ENCODE results near the gene RAB8B.
"Not testable (repeated sequence)": the region's sequence is repeated elsewhere in the genome, so short reads cannot be mapped to it uniquely, and the experiment has no call there.

Gene RAB8B

DNA sequence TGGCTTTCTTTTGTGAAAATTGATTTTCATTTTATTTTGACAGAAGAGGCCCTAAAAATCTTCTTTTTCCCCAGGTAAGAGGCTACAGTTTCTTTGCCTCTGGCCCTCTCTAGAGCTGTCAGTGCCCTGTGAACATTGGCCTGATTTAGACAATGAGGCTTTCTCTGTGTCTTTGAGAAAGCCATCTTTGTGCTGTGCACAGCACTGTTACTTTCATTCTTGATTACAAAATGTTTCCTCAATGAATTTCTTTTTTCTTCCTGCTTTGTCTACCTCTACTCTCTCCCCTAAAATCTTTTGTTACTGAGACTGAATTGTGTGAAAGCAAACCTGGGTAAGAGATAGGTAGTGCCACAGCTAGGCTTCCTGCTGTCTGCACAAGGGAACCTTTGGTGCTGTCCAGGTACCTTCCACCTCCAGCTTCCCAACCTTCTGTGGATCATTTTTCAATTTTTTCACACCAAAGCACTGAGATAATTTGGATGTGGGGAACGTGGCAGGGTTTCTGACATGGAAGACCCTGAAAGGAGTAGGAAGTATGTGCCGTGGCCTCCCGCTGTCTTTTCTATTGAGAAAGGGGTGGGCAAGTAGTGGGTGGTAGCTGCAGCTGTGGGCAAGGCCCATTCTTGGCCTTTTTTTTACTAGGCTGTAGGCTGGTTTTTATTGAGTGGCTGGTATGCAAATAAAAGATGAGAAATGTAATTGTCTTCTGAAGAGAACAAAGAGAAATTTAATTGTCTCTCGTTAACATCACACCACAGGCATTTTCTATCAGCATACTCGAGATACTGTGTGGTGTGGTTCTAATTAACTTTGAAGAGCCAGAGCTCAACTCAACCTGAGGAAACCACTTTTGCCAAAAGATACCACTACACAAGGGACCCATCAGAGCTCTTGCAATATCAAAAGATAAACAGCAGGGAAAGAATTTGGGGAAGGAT is 21.0 kb downstream of the RAB8B start:
- DNase-seq, result no peak

- DNase-seq, result no peak
These were observed 21.7 kb downstream of the RAB8B start for GRCh38 chr15:63211092-63211490.

DNA sequence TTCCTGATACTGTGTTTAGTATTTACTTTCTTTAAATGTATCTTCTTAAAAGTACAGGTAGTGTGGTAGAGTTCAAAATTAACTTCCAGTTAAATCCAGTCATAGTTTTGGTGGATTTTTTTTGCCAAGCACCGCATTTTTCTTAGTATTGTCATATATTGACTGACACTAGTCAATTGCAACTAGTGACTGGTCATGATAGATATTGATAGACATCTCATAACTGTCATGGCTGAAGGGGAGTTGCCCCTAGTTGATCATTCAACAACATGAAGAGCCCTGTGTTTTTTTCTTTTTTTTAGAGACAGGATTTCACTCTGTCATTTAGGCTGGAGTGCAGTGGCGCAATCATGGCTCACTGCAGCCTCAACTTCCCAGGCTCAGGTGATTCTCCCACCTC is 22.1 kb downstream of the RAB8B start:
- no peak for DNase-seq

- DNase-seq, result no peak
These were observed 22.9 kb downstream of the RAB8B start for GRCh38 chr15:63212050-63213004.

- no peak for DNase-seq
These were observed 28.8 kb downstream of the RAB8B start for GRCh38 chr15:63218100-63218808.

DNA sequence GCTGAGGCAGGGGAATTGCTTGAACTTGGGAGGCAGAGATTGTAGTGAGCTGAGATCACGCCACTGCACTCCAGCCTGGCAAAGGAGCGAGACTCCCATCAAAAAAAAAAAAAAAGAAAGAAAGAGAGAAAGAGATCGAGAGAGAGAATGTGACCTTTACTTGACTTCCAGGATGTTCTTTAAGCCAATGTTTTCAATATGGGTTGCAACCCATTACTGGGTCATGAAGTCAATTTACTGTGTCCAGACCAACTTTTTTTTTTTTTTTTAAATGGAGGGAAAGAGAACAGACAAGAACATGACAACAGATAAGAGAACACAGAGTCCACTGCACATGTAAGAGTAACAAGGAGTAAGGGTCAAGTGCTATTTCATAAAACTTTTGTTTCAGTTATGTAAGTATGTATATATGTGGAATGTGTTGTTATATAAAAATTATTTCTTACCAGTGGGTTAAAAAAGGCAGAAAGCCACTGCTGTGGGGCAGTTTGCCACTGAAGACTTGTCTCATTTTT is 29.8 kb downstream of the RAB8B start:
- no peak for DNase-seq

DNA sequence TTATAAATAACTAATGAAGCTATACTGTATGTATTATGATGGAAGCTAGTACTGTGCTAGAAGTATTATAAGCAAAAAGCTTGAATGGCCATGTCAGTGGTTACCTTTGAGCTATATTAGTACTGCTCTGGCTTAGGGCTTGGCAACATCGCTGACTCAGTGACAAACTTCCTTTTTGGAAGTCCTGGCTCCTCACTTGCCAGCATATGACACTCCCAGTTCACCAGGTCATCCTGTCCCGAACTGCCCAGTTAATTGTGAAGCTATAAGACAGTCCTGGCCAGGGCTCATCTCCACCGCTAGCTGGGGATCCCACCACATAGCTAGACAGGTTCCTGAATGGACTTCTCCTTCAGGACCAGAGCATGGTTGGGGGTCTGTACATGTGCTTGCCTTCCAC is 31.9 kb downstream of the RAB8B start:
- no peak for DNase-seq

- no peak for DNase-seq
These were observed 34.1 kb downstream of the RAB8B start for GRCh38 chr15:63223463-63223862.

DNA sequence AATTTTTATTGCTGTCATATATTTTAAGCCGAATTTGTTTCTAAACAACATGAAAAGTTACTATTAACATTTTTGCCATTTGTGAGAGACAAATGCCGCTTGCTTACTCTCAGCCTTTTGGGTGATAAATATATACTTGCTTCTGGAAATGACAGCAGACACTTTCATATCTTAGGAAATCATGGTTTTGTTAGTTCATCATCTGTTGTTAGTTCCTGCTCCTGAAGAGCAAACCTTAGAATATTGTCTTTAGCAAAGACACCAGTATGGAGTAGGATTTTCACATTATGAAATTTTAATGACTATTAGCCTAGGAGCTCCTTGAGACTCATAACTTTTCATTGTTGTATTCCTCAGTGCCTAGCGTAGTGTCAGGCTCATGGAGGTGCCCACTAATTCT is 36.0 kb downstream of the RAB8B start:
- DNase-seq, result no peak

DNA sequence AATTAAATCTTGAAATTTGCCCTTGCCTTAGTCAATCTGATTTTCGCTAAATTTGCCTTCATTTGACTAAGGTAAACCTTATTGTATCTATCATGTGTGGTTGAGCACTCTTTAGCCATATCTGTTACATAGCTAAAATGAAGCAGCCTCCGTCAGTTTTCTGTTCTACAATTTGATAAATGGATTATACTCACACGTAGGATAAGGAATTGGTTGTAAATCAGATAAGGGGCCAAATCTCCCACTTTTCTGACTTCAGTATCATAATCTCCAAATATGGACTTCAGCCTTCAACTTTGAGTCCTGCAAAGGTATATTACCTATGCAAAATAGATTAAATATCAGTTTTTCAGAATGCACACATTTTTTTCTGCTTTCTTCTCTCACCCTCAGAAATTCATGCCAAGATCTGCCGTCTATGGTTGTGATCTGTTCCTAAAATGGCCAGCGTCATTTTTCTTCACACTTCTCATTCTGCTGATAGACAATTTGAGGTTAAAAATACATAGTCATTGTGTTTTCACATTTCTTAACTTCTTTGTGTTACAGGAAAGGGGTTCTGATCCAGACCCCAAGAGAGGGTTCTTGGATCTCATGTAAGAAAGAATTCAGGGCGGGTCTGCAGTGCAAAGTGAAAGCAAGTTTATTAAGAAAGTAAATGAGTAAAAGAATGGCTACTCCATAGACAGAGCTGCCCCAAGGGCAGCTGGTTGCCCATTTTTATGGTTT is 36.9 kb downstream of the RAB8B start:
- DNase-seq, result no peak

DNA sequence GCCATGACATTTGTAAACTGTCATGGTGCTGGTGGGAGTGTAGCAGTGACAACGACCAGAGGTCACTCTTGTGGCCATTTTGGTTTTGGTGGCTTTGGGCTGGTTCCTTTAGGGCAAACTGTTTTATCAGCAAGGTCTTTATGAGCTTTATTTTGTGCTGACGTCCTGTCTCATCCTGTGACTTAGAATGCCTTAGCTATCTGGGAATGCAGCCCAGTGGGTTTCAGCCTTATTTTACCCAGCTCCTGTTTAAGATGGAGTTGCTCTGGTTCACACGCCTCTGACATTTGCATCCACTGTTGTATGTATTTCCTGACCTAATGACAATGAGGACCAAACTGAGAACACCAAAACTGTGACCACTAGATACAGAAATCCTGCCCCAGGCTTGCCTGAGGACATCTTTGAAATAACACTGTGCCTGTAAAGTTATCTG is 37.6 kb downstream of the RAB8B start:
- no peak for DNase-seq

DNA sequence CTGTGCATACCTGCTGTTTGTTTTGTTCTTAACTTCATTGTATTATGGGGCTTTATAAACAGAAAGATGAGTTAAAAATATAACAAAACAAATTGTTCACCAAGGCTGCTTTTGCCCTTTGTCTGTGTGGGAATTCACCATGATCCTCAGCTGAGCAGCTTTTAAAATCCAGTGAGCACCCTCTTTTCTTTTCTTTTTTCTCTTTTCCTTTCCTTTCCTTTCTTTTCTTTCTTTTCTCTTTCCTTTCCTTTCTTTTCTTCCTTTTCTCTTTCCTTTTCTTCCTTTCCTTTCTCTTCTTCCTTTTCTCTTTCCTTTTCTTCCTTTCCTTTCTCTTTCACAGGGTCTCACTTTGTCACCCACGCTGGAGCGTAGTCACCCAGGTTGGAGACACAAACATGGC is 38.3 kb downstream of the RAB8B start:
- no peak for DNase-seq

DNA sequence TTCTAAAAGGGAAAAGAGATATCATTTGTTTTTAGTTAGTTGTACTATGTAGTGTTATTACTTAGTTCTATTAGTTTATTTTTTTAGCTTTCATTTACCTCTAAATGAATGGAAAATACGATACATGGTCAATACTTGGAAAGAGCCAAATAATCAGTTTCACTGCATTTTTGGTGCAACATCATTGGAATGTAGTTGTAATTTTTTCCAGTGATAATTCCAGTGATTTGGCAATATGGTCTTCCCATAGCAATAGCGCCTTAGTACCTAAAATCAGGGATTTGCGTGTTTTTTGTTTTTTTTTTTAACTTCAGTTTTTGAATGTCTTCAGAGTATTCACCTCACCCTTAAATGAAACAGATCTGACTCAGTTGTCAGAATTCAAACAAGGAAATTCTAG is 41.8 kb downstream of the RAB8B start:
- no peak for DNase-seq

- DNase-seq, result no peak
These were observed 42.3 kb downstream of the RAB8B start for GRCh38 chr15:63231706-63232105.

- peak in 1 of 2 donors; percentile 29 for DNase-seq
These were observed 43.0 kb downstream of the RAB8B start for GRCh38 chr15:63232405-63232804.

- DNase-seq, result no peak
These were observed 43.5 kb downstream of the RAB8B start for GRCh38 chr15:63232943-63233342.

- peak in 1 of 2 donors; percentile 47 for DNase-seq
These were observed 44.4 kb downstream of the RAB8B start for GRCh38 chr15:63233667-63234423.

DNA sequence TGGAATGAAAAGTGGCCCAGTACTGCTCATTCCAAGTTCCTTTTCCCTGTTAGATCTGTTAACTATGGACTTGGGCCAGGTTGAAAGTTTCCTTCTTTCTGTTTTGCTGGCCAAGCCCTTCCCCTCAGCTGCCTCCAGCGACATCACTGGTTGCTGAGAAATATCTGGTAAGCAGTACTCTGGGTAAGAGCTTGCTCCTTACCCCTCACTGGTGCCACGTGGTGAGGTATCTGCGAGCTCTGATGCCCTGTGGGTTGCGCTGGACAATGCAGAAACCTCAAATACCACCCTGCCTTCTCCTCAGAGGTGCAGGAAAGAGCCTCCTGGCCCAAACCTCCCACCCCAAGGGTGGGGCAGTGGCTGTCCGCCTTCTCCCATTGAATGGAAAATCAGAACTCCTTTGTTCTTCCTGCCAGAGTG is 45.1 kb downstream of the RAB8B start:
- DNase-seq, result no peak

GRCh38 chr15:63236272-63236671 is 46.9 kb downstream of the RAB8B start:
- no peak for DNase-seq

GRCh38 chr15:63237086-63237485 is 47.7 kb downstream of the RAB8B start:
- not testable (repeated sequence) for DNase-seq

- no peak for DNase-seq
These were observed 48.8 kb downstream of the RAB8B start for GRCh38 chr15:63238171-63238570.
